ENCODE measurements around the gene CAND2.
"Not testable (repeated sequence)": the region's sequence is repeated elsewhere in the genome, so short reads cannot be mapped to it uniquely, and the experiment has no call there.

Gene CAND2

DNA sequence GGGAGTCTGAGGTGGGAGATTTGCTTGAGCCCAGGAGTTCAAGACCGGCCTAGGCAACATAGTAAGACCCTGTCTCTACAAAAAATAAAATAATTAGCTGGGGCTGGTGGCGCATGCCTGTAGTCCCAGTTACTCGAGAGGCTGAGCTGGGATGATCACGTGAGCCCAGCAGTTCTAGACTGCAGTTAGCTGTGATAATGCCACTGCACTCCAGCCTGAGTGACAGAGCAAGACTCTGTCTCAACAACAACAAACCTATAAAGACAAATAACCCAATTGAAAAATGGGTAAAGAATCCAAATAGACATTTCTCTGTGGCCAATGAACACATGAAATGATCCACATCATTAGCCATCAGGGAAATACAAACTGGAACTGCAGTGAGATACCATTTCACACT lies 46.0 kb downstream of the CAND2 start:
- Histone ChIP-seq H3K79me2 (ENCODE audit: insufficient read depth, low read length) (peaks cover 39% of the 10 kb centered on the region), H3K36me3 (ENCODE audit: low read length) (peaks cover 27% of the 10 kb centered on the region), H3K9me3 (ENCODE audit: insufficient read depth, low read length) (no peaks in the 10 kb centered on the region), H3K27ac (ENCODE audit: low read depth, low read length) (no peak overlapping the region), H3K9me2 (replicated peaks; ENCODE audit: insufficient read depth, low read length) (no peaks in the 10 kb centered on the region), H3K4me2 (ENCODE audit: low read depth, low read length, poor library complexity, severe bottlenecking) (no peak overlapping the region), H4K20me1 (ENCODE audit: low read depth, low read length) (peaks cover 23% of the 10 kb centered on the region), H3K27me3 (ENCODE audit: low read length) (no peaks in the 10 kb centered on the region), H3F3A (ENCODE audit: insufficient read depth) (peaks cover 23% of the 10 kb centered on the region), H2AFZ (ENCODE audit: low read depth, low read length, severe bottlenecking) (peak overlapping the region; percentile 76), H3K9ac (ENCODE audit: low read length) (peak overlapping the region; percentile 97; the same call in 1 of the 2 replicates), H3K4me3 (ENCODE audit: insufficient read depth, low read length, poor library complexity, severe bottlenecking) (no peak overlapping the region)
- TF ChIP-seq EZH2phosphoT487 (conservative IDR thresholded peaks at IDR 0.05; ENCODE audit: low read length): no peak
- TF ChIP-seq, protein P1, sequence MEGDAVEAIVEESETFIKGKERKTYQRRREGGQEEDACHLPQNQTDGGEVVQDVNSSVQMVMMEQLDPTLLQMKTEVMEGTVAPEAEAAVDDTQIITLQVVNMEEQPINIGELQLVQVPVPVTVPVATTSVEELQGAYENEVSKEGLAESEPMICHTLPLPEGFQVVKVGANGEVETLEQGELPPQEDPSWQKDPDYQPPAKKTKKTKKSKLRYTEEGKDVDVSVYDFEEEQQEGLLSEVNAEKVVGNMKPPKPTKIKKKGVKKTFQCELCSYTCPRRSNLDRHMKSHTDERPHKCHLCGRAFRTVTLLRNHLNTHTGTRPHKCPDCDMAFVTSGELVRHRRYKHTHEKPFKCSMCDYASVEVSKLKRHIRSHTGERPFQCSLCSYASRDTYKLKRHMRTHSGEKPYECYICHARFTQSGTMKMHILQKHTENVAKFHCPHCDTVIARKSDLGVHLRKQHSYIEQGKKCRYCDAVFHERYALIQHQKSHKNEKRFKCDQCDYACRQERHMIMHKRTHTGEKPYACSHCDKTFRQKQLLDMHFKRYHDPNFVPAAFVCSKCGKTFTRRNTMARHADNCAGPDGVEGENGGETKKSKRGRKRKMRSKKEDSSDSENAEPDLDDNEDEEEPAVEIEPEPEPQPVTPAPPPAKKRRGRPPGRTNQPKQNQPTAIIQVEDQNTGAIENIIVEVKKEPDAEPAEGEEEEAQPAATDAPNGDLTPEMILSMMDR (IDR thresholded peaks at IDR 0.05; ENCODE audit: insufficient read depth, low read length, poor library complexity, severe bottlenecking): no peak

DNA sequence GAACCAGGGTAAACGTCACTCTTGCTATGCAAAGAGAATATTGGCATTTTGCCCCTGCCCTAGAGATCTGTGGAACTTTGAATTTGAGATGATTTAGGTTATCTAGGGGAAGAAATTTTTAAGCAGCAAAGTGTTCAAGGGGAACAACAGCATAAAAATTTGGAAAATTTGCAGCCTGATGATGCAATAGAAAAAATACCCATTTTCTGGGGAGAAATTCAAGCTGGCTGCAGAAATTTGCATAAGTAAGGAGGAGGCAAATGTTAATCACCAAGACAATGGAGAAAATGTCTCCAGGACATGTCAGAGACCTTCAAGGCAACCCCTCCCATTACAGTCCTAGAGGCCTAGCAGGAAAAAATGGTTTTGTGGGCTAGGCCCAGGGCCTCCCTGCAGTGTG lies 49.3 kb downstream of the CAND2 start:
- Histone ChIP-seq H3F3A (ENCODE audit: insufficient read depth) (peaks cover 3% of the 10 kb centered on the region; the same call in 1 of the 2 replicates), H3K9me2 (replicated peaks; ENCODE audit: insufficient read depth, low read length) (no peaks in the 10 kb centered on the region), H3K4me2 (ENCODE audit: low read depth, low read length, poor library complexity, severe bottlenecking) (no peak overlapping the region), H3K36me3 (ENCODE audit: low read length) (no peaks in the 10 kb centered on the region; the same call in 1 of the 2 replicates), H3K27me3 (ENCODE audit: low read length) (no peaks in the 10 kb centered on the region), H4K20me1 (ENCODE audit: low read depth, low read length) (no peaks in the 10 kb centered on the region), H2AFZ (ENCODE audit: low read depth, low read length, severe bottlenecking) (no peak overlapping the region), H3K79me2 (ENCODE audit: insufficient read depth, low read length) (peaks cover 6% of the 10 kb centered on the region), H3K9ac (ENCODE audit: low read length) (no peak overlapping the region), H3K27ac (ENCODE audit: low read depth, low read length) (no peak overlapping the region), H3K4me3 (ENCODE audit: insufficient read depth, low read length, poor library complexity, severe bottlenecking) (no peak overlapping the region), H3K9me3 (ENCODE audit: insufficient read depth, low read length) (no peaks in the 10 kb centered on the region)
- TF ChIP-seq, protein P1 (IDR thresholded peaks at IDR 0.05; ENCODE audit: insufficient read depth, low read length, poor library complexity, severe bottlenecking): no peak
- TF ChIP-seq EZH2phosphoT487 (conservative IDR thresholded peaks at IDR 0.05; ENCODE audit: low read length): no peak

DNA sequence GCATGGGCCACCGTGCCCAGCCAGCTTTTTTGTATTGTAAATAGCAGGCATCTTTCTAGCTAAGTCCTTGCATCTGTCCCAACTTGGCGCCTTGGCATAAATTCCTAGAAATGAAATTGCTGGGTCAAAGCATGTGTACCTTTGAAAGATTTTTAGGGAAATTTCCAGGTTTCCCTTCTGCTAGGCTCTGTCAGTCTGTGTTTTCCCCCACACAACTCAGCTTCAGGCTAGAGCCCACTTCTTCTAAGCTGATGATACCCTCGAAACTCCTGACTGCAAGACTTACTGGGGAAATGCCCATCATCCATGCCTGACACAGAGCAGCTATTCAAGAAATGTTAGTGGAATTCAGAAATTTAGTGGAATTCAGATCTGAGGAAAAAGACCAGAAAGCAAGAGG lies 55.7 kb downstream of the CAND2 start:
- H3K4me2 ChIP-seq (ENCODE audit: low read depth, low read length, poor library complexity, severe bottlenecking): no peak overlapping the region
- H3K4me3 ChIP-seq (ENCODE audit: insufficient read depth, low read length, poor library complexity, severe bottlenecking): no peak overlapping the region
- no peaks in the 10 kb centered on the region for H3K9me3 ChIP-seq (ENCODE audit: insufficient read depth, low read length)

DNA sequence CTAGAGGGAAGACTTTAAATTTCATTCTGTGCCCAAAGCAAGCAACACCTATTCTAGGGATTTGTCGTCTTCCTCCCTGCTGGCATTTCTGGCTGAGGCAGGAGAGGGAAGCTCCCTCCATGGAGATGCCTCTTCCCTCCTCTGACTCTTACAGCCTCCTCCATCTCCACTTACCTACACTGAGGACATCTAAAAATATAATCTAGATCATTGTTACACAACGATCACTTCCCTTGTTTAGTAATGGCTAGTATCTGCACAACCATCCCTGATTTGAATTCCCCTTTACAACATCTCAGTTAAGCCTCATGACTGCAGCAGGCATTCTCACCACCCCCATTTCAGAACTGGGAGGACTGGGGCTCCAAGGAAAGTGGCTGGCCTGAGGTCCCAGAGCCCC lies 57.4 kb downstream of the CAND2 start:
- not testable (repeated sequence) for H3K9me3 ChIP-seq (ENCODE audit: insufficient read depth, low read length); H3K27ac ChIP-seq (ENCODE audit: low read depth, low read length); H3K36me3 ChIP-seq (ENCODE audit: low read length); H3F3A ChIP-seq (ENCODE audit: insufficient read depth); H2AFZ ChIP-seq (ENCODE audit: low read depth, low read length, severe bottlenecking); H3K4me2 ChIP-seq (ENCODE audit: low read depth, low read length, poor library complexity, severe bottlenecking); H3K9ac ChIP-seq (ENCODE audit: low read length); H3K4me3 ChIP-seq (ENCODE audit: insufficient read depth, low read length, poor library complexity, severe bottlenecking); H3K79me2 ChIP-seq (ENCODE audit: insufficient read depth, low read length); H4K20me1 ChIP-seq (ENCODE audit: low read depth, low read length); H3K9me2 ChIP-seq (replicated peaks; ENCODE audit: insufficient read depth, low read length); H3K27me3 ChIP-seq (ENCODE audit: low read length)

More for the DNA sequence above, 55.7 kb downstream of the CAND2 start:
- Histone ChIP-seq H3K79me2 (ENCODE audit: insufficient read depth, low read length) (no peaks in the 10 kb centered on the region), H4K20me1 (ENCODE audit: low read depth, low read length) (no peaks in the 10 kb centered on the region), H3K36me3 (ENCODE audit: low read length) (no peaks in the 10 kb centered on the region), H3K9me2 (replicated peaks; ENCODE audit: insufficient read depth, low read length) (no peaks in the 10 kb centered on the region), H3K9ac (ENCODE audit: low read length) (no peak overlapping the region), H3F3A (ENCODE audit: insufficient read depth) (no peaks in the 10 kb centered on the region), H3K27ac (ENCODE audit: low read depth, low read length) (no peak overlapping the region), H2AFZ (ENCODE audit: low read depth, low read length, severe bottlenecking) (no peak overlapping the region), H3K27me3 (ENCODE audit: low read length) (no peaks in the 10 kb centered on the region)
- no peak for TF ChIP-seq EZH2phosphoT487 (conservative IDR thresholded peaks at IDR 0.05; ENCODE audit: low read length)
- TF ChIP-seq, protein P1 (IDR thresholded peaks at IDR 0.05; ENCODE audit: insufficient read depth, low read length, poor library complexity, severe bottlenecking): no peak

Data from SU-DHL-6 (cell line).